ENCODE data around the gene CERS3.

The CERS3 gene

DNA sequence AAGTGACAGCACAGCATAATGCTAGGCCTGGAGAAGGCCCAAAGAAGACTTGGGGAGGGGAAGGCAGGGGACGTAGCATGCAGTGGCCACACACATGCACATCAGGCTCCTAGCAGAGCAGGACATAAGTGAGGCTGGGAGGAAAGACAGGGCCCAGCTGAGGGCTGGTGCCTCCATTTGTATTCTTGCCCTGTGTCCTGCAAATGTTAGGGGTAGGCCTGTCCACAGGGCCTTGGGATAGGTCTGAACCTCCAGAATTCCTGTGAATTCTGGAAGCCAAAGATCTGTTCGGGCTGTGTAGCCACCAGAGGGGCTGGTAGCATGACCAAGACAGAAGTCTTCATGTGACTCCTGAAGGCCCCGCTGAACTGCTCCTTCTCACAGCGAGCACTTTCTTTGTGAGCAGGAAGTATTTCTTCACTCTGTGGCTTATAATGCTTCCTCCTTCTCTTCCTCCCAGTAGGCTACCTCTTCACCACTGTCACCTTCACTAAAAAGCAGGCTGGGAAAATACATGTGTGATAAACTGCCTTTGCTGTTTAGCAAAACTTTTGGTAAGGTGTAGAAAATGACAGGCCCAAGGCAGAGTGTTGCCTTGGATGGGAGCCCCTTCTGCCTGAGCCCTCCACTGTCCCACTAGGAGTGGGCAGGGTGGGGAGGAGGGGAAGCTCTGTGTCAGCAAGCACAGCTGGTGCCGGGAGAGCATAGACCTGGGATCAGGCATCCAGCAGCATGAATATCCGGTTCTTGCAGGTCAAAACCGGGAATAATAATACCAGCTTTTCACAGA is 8.4 kb downstream of the CERS3 start:
- Histone ChIP-seq H3K4me3 (peak overlapping the region in 5 of 10 experiments; percentile 9 to 40 (median 26); a peak in 7 of 20 replicates), H3K36me3 (no peaks in the 10 kb centered on the region), H3K4me1 (peaks cover 20 to 64% (median 36%) of the 10 kb centered on the region in 10 experiments), H3K9ac (peak overlapping the region; percentile 12 to 57 (median 51); a peak in 15 of 22 replicates), H3K4me2 (peak overlapping the region; percentile 78 to 95 (median 89)), H4K20me1 (no peaks in the 10 kb centered on the region), H3K27me3 (no peaks in the 10 kb centered on the region), H3K27ac (peak overlapping the region; percentile 54 to 71 (median 66); a peak in 20 of 22 replicates), H3K9me3 (replicated peaks in 1 of 11) (peaks cover 7 to 14% (median 12%) of the 10 kb centered on the region in 11 experiments; a peak in 20 of 22 replicates)
- TF ChIP-seq Cebpa-rat (IDR thresholded peaks at IDR 0.05) = peak in 8 of 11 experiments; percentile 22 to 65 (median 56); a peak in 10 of 22 replicates

DNA sequence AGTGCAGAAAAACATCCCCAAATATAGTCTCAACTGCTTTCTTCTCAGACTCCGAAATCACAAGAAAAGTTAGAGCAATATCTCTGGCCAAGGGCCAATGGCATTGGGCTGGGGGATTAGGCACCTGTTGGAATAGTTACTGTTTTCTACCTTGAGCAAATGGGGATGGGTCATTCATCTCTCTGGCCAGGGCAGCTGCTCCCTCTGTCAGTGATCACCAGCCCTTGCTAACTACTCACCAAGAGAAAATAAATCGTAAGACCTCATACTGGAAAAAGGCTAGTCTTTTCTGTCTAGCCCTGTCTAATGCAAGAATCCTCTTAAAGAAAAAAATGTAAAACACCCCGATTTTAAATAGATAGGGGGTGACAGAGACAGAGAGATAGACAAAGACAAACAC is 10.9 kb downstream of the CERS3 start:
- no peak overlapping the region for H3K9ac ChIP-seq

DNA sequence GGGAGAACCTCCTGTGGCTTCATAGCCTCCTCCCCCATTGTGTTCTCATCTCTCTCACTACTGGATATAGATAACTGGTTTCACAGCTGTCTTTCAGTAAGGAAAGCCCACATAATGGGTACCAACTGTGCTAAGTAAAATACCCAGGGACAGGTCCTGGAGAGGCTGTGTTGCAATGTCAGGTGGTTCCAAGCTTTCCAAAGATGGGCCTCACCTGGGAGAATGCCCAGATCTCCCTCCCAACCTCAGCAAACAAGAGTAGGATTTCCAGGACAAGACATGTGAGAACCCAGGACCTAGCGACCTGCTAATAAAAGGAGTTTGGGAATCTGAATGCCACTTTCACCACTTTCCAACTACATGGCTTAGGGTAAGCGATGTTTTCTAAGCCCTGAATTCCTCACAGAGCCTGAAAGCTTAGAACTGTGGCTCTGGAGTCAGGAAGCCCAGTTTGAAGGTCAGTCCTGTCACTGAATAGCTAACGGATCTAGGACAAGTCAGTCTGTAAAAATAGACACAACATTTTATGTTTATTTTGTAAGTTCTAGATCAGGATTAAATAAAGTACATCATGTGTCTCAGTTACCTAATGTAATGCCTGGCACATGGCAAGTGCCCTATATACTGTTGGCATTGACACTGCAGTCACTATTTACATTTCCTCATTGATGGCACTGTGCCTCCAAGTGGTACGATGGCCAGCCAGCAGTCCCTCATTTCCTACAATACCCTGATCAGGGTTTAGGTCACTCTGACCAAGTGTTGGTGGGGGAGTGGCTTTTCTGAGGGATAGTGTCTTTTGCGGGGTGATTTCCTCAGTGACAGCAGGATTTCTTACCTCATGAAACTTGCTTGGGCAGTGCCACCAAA is 11.9 kb downstream of the CERS3 start:
- no peak overlapping the region for H3K9ac ChIP-seq
- H3K4me1 ChIP-seq = peaks cover 26 to 67% (median 39%) of the 10 kb centered on the region in 10 experiments
- H3K27ac ChIP-seq = peak overlapping the region in 3 of 11 experiments; percentile 20 to 38 (median 22); a peak in 4 of 22 replicates
- H3K9me3 ChIP-seq (replicated peaks in 1 of 11) = no peaks in the 10 kb centered on the region
- no peak for TF ChIP-seq Cebpa-rat (IDR thresholded peaks at IDR 0.05)
- H3K36me3 ChIP-seq = no peaks in the 10 kb centered on the region
- no peaks in the 10 kb centered on the region for H3K27me3 ChIP-seq
- no peaks in the 10 kb centered on the region for H4K20me1 ChIP-seq
- H3K4me2 ChIP-seq = peak overlapping the region in 8 of 11 experiments; percentile 3 to 71 (median 40); a peak in 12 of 22 replicates
- no peak overlapping the region for H3K4me3 ChIP-seq

More for the DNA sequence above, 10.9 kb downstream of the CERS3 start:
- no peaks in the 10 kb centered on the region for H3K27me3 ChIP-seq
- peak overlapping the region in 3 of 11 experiments; percentile 3 to 20 (median 15); a peak in 2 of 22 replicates for H3K27ac ChIP-seq
- peak overlapping the region in 8 of 11 experiments; percentile 3 to 71 (median 40); a peak in 12 of 22 replicates for H3K4me2 ChIP-seq
- H3K9me3 ChIP-seq (replicated peaks in 1 of 11) = peaks cover 2 to 7% (median 4%) of the 10 kb centered on the region in 11 experiments; a peak in 20 of 22 replicates
- H3K36me3 ChIP-seq = no peaks in the 10 kb centered on the region
- peaks cover 20 to 67% (median 36%) of the 10 kb centered on the region in 10 experiments for H3K4me1 ChIP-seq
- no peak for TF ChIP-seq Cebpa-rat (IDR thresholded peaks at IDR 0.05)
- no peak overlapping the region for H3K4me3 ChIP-seq
- H4K20me1 ChIP-seq = no peaks in the 10 kb centered on the region

DNA sequence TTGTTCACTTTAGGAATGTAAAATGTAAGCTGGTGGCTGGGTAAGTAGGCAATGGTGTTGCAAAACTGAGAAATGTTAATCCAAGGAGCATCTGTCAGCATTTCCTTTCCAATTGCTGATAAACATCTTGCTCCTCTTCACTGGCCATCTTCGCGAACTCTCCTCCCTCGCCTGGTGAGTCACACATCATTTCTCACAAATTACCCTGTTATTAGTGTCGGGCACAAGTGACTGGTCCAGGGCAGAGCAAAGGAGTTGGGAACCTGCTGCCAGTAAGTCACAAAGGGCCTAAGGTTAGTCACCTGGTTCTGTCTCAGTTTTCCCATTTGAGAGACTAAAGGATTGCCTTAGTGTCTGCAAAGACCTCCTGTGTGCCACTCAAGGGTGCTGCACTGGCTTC is 13.0 kb downstream of the CERS3 start:
- Histone ChIP-seq H3K9ac (peak overlapping the region in 1 of 11 experiments; percentile 10; a peak in 1 of 22 replicates), H3K4me3 (no peak overlapping the region), H3K9me3 (replicated peaks in 1 of 11) (no peaks in the 10 kb centered on the region), H3K27me3 (no peaks in the 10 kb centered on the region), H4K20me1 (no peaks in the 10 kb centered on the region), H3K27ac (peak overlapping the region in 3 of 11 experiments; percentile 7 to 38 (median 30); a peak in 5 of 22 replicates), H3K36me3 (no peaks in the 10 kb centered on the region), H3K4me2 (peak overlapping the region in 5 of 11 experiments; percentile 3 to 71 (median 69); a peak in 8 of 22 replicates), H3K4me1 (peaks cover 20 to 58% (median 31%) of the 10 kb centered on the region in 10 experiments)
- no peak for TF ChIP-seq Cebpa-rat (IDR thresholded peaks at IDR 0.05)

DNA sequence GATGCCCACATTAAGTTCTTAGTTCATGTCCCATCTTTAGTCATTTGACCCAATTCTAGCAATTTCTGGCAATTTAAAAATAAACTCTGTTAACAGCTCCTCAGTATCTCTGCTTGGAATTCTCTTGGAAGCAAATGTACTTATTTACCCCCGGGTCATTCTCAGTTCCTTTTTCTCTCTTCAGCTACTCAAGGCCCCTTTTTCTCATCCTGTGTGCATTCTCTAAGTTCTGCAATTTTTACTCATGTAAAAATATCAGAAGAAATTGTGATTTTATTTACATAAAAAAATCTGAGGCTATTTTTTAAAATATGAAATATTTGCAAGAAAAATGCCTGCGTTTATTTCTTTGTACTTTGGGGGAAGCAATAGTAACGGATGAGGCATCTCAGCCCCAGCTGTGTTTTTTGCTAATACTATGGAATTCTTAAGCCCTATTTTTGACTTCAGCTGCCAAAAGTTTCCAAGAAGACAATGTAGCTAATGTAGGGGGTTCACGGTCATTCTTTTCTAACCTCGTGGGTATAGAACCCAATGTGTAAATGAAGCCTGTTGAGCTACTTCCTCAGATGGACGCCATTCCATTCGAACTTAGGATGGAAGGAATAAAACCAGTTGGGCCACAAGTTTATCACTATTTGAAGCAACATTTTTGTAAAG is 20.0 kb downstream of the CERS3 start:
- H3K4me2 ChIP-seq = peak overlapping the region in 2 of 11 experiments; percentile 44 to 67; a peak in 4 of 22 replicates
- no peaks in the 10 kb centered on the region for H3K27me3 ChIP-seq
- no peak overlapping the region for H3K9ac ChIP-seq
- H4K20me1 ChIP-seq = no peaks in the 10 kb centered on the region
- peak overlapping the region in 1 of 11 experiments; percentile 16; a peak in 1 of 22 replicates for H3K27ac ChIP-seq
- no peak overlapping the region for H3K4me3 ChIP-seq
- H3K9me3 ChIP-seq (replicated peaks in 1 of 11) = no peaks in the 10 kb centered on the region
- H3K36me3 ChIP-seq = no peaks in the 10 kb centered on the region
- peaks cover 0 to 16% (median 7%) of the 10 kb centered on the region in 10 experiments; a peak in 14 of 20 replicates for H3K4me1 ChIP-seq
- TF ChIP-seq Cebpa-rat (IDR thresholded peaks at IDR 0.05) = no peak

DNA sequence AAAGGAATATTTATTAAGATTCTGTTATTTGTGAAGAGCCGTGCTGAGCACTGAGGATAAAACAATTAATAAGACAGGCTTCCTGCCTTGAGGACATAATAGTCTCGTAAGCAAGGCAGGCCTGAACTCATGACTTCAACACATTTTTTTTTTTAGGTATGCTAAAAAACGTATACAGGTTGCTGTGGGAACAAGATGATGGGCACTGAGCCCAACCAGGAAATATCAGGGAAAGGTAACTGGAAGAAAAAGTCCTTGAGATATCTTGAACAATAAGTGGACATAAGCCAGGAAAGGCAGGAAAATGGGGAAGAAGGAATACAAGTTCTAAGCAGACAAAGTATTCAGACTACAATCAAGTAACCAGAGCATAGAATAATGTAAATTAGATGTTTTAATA is 26.1 kb downstream of the CERS3 start:
- Histone ChIP-seq H3K4me1 (no peaks in the 10 kb centered on the region), H3K36me3 (no peaks in the 10 kb centered on the region), H3K9ac (no peak overlapping the region), H3K4me3 (no peak overlapping the region), H3K9me3 (replicated peaks in 1 of 11) (no peaks in the 10 kb centered on the region), H3K27ac (no peak overlapping the region), H4K20me1 (no peaks in the 10 kb centered on the region), H3K4me2 (no peak overlapping the region), H3K27me3 (no peaks in the 10 kb centered on the region)
- no peak for TF ChIP-seq Cebpa-rat (IDR thresholded peaks at IDR 0.05)

DNA sequence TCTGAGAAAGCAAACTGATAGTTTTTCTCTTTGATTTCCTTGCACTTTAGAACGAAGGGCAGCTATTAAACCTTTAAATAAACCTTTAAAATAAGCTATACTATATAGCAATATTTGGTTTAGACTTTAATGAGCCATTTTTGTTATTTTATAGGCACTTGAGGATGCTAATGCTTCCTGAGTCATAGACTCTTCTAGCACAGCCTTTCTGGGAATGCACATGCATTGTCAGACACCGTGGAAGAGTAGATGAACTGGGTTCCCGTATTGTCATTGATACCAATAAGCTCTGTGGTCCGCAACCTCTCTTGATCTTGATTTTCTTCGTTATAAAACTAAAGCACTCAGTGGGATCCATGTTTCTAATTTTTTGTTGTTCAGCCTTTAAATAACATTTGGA is 27.6 kb downstream of the CERS3 start:
- no peak overlapping the region for H3K4me2 ChIP-seq
- no peak overlapping the region for H3K27ac ChIP-seq
- no peaks in the 10 kb centered on the region for H3K9me3 ChIP-seq (replicated peaks in 1 of 11)
- H3K9ac ChIP-seq = no peak overlapping the region
- TF ChIP-seq Cebpa-rat (IDR thresholded peaks at IDR 0.05) = no peak
- no peak overlapping the region for H3K4me3 ChIP-seq
- no peaks in the 10 kb centered on the region for H3K4me1 ChIP-seq
- H3K36me3 ChIP-seq = no peaks in the 10 kb centered on the region
- H4K20me1 ChIP-seq = no peaks in the 10 kb centered on the region
- H3K27me3 ChIP-seq = no peaks in the 10 kb centered on the region

DNA sequence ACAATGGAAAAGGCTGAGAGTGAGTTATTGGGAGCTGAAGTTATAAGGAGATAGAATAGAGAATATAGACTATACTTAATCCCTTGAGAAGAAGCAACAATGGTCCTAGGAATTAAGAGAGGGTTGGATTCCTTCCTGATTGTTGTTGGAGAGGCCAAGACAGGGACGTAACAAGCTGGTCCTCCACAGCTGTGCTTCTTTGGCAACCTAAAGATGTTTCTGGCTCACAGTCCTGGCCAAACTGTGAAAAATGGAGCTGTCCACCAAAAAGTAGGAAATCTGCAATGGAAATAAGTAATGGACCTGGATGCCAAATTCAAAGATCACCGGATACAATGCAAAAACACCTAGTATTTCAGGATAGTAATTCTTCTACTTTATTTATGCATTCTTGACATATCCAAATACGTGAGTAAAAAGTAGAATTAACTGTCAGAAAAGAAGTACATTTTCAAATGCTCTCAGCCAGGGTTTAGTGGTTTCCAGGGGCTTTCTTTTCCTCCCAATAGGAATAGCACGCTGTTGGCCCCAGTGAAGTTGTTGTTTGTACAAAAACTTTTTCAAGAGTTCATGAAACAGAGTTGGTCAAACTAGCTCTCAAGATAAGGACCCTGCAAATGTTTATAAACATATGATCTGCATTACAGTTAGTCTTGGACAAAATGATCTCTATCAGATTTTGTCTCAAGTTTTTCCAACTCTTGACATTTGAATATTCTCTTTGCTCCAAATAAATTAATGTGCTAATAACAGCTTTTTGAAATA is 28.3 kb downstream of the CERS3 start:
- no peak overlapping the region for H3K9ac ChIP-seq

More for the DNA sequence above, 28.3 kb downstream of the CERS3 start:
- no peak overlapping the region for H3K27ac ChIP-seq
- no peaks in the 10 kb centered on the region for H3K36me3 ChIP-seq
- H3K9me3 ChIP-seq (replicated peaks in 1 of 11) = no peaks in the 10 kb centered on the region
- H3K4me2 ChIP-seq = no peak overlapping the region
- H3K4me1 ChIP-seq = no peaks in the 10 kb centered on the region
- H3K4me3 ChIP-seq = no peak overlapping the region
- no peaks in the 10 kb centered on the region for H4K20me1 ChIP-seq
- H3K27me3 ChIP-seq = no peaks in the 10 kb centered on the region
- no peak for TF ChIP-seq Cebpa-rat (IDR thresholded peaks at IDR 0.05)
